Fibroblast of villous mesenchyme (primary cell): Measurements from ENCODE around the gene SPARCL1. TPM values are rescaled to one million over a fixed set of nuclear protein-coding genes. Genes with fewer than 3 reads are reported as not detected.
"Not testable (repeated sequence)": the region's sequence is repeated elsewhere in the genome, so short reads cannot be mapped to it uniquely, and the experiment has no call there.

Experiments
- DNase-seq: peaks from one replicate; pipeline ENCODE4 v3.0.0-alpha.2; 2010; ENCODE audit warnings: low read depth
- H3K4me3 ChIP-seq: 2 replicates; pipeline ENCODE4 v1.5.1; 2011; ENCODE audit warnings: low read depth, mild to moderate bottlenecking, low read length
- CTCF ChIP-seq: IDR thresholded peaks from 2 replicates; pipeline ENCODE4 v1.5.1; 2012; ENCODE audit warnings: low read depth, mild to moderate bottlenecking, low read length; ENCODE audit not compliant: insufficient read depth
- total RNA-seq: library from RNA; depleted of rRNA; stranded (reverse); fragments of >200 nt; gene quantifications from 2 replicates; pipeline ENCODE4 v1.2.3, GENCODE V29; 2012

SPARCL1 gene
- total RNA-seq, 1 donor = not detected

DNA sequence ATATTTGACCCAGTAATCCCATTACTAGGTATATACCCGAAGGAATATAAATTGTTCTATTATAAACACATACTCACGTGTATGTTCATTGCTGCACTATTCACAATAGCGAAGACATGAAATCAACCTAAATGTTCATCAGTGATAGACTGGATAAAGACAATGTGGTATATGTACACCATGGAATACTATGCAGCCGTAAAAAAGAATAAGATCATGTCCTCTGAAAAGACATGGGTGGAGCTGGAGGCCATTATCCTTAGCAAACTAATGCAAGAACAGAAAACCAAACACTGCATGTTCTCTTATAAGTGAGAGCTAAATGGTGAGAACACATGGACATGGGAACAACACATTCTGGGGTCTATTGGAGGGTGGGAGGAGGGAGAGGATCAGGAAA is 70.3 kb downstream of the SPARCL1 start:
- no peak for DNase-seq
- H3K4me3 ChIP-seq = no peak overlapping the region
- no peak for TF ChIP-seq CTCF

DNA sequence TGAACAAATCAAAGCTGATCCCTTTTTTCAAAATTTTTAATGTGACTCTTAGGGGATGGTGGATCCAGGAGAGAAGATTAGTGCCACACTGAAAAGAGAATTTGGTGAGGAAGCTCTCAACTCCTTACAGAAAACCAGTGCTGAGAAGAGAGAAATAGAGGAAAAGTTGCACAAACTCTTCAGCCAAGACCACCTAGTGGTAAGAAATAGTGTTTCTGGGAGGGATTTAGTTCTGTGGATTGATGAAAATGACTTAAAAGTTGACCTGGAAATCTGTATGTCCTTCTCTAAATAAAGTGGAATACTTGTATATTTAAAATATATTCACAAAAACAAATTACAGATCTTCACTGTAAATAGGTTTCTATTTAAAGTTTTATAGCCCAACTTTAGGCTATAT is 77.6 kb downstream of the SPARCL1 start:
- no peak overlapping the region for H3K4me3 ChIP-seq
- no peak for DNase-seq
- peak; percentile 14 for TF ChIP-seq CTCF

DNA sequence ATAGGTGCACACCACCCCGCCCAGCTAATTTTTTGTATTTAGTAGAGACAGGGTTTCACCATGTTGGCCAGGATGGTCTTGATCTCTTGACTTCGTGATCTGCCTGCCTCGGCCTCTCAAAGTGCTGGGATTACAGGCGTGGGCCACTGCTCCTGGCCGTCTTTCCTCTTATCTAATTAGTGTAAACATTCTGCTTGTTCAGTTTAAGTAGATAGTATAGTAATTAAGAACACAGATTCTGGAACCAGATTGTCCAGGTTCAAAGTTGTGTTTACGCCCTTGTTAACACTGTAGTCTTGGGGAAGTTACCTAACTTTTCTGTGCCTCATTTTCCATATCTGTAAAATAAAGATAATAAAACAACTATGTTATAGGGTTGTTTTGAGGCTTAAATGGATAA is 82.8 kb downstream of the SPARCL1 start:
- not testable (repeated sequence) for DNase-seq, H3K4me3 ChIP-seq

DNA sequence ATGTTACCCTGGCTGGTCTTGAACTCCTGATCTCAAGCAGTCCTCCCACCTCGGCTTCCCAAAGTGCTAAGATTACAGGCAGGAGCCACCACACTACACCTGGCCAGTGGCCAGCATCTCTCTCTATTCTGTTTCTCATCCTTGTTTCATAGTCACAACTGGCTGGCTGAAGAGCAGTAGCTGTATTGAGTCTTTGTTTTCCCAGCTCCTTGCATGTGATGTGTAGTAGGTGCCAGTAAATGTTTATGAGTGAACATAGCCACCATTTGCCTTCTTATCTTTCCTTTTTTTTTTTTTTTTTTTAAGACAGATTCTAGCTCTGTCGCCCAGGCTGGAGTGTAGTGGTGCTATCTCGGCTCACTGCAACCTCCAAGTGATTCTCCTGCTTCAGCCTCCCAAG is 83.2 kb downstream of the SPARCL1 start:
- no peak for DNase-seq
- no peak overlapping the region for H3K4me3 ChIP-seq
- no peak for TF ChIP-seq CTCF

GRCh38 chr4:87444741-87445140 is 84.4 kb downstream of the SPARCL1 start:
- no peak for DNase-seq
- H3K4me3 ChIP-seq = no peak overlapping the region
- no peak for TF ChIP-seq CTCF

- no peak for TF ChIP-seq CTCF
- DNase-seq = no peak
Measured at GRCh38 chr4:87442889-87443288, 86.3 kb downstream of the SPARCL1 start.

DNA sequence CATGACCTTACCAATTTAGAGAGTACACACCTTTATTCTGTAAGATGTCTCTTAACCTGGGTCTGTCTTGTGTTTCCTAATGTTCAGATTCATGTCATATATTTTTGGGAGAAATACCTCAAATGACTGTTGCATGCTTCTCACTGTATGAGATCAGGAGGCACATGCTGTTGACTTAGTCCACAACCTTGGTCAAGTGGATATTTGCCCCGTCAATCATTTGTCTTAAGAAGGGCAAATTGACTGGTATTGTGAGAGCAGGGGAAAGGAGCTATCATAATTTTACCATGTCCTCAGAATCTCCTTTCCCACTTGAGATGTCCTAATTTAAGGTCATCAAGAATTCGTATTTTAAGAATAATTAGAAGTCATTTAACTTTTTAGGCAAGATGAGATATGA is 95.8 kb downstream of the SPARCL1 start:
- no peak for DNase-seq
- TF ChIP-seq CTCF = no peak
- H3K4me3 ChIP-seq = no peak overlapping the region

More at GRCh38 chr4:87442889-87443288, 86.3 kb downstream of the SPARCL1 start:
- H3K4me3 ChIP-seq = no peak overlapping the region
